COLO668 (cell line): ENCODE measurements around the gene IL1RAPL2.
"Not testable (repeated sequence)": the region's sequence is repeated elsewhere in the genome, so short reads cannot be mapped to it uniquely, and the experiment has no call there.

Source experiments
- DNase-seq: peaks from one replicate; lab custom pipeline; 2025; ENCODE audit not compliant: unreplicated experiment; lab: John Stamatoyannopoulos, UW

The IL1RAPL2 gene

GRCh38 chrX:104669063-104669462 is 103.1 kb downstream of the IL1RAPL2 start:
- DNase-seq: no peak

DNA sequence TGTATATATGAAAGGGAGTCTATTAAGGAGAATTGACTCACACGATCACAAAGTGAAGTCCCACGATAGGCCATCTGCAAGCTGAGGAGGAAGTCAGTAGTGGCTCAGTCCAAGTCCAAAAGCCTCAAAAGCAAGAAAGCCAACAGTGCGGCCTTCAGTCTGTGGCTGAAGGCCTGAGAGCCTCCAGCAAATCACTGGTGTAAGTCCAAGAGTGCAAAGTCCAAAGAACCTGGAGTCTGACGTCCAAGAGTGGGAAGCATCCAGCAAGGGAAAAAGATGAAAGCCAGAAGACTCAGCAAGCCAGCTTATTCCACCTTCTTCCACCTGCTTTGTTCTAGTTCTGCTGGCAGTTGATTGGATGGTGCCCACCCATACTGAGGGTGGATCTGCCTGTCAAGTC is 104.1 kb downstream of the IL1RAPL2 start:
- DNase-seq: no peak

- DNase-seq: not testable (repeated sequence)
These were observed 111.5 kb downstream of the IL1RAPL2 start for GRCh38 chrX:104677517-104677916.

- no peak for DNase-seq
These were observed 113.2 kb downstream of the IL1RAPL2 start for GRCh38 chrX:104679175-104679574.

DNA sequence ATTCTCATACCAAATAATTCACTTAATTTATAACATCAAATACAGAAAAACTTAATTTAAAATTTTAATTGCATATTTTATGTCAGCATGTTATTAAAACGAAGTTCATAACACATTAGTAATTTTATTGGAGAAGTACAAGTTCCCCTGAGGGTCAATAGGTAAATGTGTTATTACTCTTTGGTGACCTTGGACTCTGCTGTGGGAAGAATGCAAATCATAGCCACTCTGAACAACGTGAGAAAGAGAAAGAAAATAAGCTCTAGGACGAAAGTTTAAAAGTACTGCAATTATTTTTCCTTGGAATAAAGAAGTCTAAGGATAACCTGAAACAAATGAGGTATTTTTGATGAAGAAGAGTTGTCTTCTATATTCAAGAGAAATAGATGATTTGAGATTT is 115.2 kb downstream of the IL1RAPL2 start:
- DNase-seq: no peak

GRCh38 chrX:104684077-104684476 is 118.1 kb downstream of the IL1RAPL2 start:
- no peak for DNase-seq

DNA sequence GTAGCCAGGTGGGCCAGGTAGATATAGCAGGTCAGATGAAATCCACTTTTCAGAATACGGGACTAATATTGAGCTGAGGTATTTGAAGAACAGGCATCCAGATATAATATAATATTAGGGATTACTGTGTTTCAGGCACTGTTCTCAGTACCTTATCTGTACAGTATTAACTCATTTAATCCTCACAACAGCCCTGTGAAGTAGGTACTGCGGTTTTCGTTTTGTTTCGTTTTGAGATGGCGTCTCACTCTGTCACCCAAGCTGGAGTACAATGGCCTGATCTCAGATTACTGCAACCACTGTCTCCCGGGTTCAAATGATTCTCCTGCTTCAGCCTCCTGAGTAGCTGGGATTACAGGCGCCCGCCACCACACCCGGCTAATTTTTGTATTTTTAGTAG is 129.6 kb downstream of the IL1RAPL2 start:
- no peak for DNase-seq

DNA sequence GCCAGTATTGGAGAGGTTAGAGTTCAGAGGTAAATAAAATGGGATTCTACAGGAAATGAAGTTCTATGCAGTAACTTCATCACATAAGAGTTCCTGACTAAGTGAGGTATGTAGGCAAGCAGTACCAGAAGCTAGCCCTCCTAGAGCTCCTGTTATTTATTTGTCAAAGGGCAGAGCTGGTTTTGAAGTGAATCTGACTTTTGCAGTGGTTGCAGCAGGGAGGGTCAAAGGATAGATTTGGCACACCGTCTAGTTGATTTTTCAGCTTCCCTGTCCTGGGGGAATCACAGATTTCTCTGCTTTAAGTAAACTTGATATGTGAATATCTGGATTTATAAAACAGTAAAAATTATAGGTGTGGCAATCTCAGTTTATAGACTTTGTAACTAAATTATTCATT is 130.7 kb downstream of the IL1RAPL2 start:
- DNase-seq: no peak

GRCh38 chrX:104697294-104697693 is 131.3 kb downstream of the IL1RAPL2 start:
- DNase-seq: no peak

DNA sequence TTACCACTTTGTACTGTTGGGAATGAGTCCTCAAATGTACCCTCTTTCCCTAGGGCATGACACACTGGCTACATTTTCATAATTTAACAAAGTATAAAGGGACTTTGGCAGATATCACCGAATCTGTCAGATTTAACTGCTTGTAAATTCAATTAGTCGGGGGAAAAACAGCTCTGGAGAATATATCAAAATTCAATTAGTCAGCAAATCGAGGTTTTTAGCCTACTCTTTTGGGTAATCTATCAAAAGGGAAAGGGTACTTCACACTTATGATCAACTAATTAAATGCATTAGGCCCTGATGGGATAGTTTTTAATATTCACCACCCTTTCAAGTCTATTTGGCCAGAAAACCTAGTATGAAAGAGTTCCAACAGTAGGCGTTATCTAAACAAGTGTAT is 141.0 kb downstream of the IL1RAPL2 start:
- DNase-seq: no peak

DNA sequence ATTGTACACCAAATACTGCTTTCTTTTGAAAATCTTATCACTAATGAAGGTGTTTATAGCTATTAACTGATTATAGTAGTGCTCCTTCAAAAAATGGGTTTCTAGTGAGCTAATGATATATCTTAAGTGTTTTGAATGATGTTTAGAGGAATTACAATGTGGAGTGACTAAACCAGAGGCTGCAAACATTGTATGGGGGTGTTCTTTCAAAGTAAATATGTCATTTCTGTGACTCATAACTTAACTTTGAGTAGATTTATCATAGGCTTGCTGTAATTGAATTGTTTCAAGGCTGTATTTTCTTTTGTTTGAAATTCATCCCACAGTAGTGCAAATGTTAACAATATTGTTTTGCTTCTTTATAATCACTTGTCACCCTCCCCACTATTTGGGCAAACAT is 141.6 kb downstream of the IL1RAPL2 start:
- no peak for DNase-seq

DNA sequence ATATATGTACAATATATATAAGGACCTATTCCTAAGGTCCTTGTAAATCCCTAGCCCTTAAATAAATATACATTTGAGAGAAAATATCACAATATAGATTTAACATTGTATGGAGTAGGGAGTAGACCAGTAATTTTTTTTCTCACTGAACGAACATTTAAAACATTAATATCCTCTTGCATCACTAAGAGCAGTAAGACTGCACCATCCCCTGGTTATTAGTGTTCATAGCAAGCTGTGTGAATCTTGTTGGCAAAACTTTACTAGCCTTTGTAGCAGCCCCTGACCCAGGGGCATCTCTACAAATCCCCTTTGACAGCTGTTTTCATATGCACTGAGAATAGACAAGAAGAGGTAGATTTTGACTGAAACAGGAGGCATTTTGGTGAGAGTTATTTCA is 146.5 kb downstream of the IL1RAPL2 start:
- no peak for DNase-seq

DNA sequence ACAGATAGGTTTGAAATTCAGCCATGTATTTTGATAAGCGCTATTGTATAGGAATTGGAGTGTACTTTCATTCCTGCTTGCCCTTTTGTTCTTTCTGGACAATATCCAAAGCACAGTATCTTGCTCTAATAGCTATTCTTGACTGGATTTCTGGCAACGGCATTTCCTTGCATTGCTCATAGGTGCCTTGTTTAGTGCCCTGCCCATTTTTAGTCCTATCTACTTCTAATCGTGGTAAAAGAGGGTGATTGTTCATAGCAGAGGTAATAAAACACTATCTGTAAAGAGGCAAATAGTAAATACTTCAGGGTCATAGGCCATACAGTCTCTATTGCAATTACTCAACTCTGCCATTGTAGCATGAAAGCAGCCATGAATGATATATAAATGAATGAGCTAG is 155.9 kb downstream of the IL1RAPL2 start:
- DNase-seq: no peak

DNA sequence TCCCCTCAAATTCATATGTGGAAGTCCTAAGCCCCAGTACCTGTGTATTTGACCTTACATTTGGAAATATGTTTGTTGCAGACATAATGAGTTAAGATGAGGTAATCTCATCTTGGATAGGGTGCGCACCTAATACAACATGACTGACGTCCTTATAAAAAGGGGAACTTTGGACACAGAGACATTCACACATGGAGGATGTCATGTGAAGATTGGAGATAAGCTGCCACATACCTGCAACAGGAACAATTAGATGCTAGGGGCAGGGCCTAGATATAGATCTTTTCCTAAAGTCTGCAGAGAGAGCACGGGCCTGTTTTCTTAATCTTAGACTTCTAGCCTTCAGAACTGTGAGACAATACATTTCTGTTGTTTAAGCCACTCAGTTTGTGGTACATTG is 162.5 kb downstream of the IL1RAPL2 start:
- no peak for DNase-seq

- DNase-seq: no peak
These were observed 176.4 kb downstream of the IL1RAPL2 start for GRCh38 chrX:104742355-104742754.

GRCh38 chrX:104745152-104745551 is 179.2 kb downstream of the IL1RAPL2 start:
- no peak for DNase-seq

DNA sequence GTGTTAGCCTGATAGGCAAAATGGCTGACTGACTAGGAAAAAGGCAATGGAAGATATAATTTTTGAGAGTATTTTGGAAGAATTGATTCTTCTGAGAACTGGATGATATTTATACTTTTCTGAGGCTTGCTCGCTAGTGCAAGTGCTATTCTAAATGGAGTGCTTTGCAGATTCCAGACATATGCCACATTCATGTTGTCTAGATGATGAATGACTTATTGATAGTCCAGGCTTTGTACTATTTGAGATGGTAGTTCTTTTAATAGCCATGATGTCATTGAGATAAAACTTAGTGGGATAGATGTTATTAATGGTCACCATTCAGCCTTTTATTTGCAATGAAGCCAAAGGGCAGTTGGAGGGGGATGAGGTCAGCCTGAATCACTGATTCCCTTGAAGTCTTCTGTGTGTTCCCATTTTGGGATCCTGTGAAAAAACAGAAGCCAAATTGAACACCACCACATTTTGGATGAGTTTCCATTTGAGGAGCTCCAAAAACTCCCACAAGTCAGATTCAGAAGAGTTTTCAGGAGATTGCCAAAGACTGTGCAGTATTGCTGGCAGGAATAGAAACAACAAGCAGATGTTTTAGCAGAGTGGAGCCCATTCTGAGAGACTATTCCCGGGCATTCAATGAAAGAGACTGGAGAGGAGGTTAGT is 184.1 kb downstream of the IL1RAPL2 start:
- DNase-seq: no peak

DNA sequence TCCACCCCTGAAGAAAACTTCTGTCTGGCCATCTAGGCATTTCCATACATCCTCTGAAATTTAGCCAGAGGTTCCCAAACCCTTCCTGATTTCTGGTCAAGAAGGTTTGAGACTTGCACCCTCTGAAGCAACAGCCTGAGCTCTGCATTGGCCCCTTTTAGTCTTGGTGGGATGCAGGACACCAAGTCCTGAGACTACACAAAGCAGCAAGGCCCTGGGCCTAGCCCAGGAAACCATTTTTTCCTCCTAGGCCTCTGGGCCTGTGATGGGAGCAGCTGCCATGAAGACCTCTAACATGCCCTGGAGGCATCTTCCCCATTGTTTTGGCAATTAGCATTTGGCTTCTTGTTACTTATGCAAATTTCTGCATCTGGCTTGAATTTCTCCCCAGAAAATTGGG is 196.6 kb downstream of the IL1RAPL2 start:
- DNase-seq: no peak

GRCh38 chrX:104789784-104790183 is 223.8 kb downstream of the IL1RAPL2 start:
- DNase-seq: no peak

- DNase-seq: no peak
These were observed 229.8 kb downstream of the IL1RAPL2 start for GRCh38 chrX:104795804-104796203.

DNA sequence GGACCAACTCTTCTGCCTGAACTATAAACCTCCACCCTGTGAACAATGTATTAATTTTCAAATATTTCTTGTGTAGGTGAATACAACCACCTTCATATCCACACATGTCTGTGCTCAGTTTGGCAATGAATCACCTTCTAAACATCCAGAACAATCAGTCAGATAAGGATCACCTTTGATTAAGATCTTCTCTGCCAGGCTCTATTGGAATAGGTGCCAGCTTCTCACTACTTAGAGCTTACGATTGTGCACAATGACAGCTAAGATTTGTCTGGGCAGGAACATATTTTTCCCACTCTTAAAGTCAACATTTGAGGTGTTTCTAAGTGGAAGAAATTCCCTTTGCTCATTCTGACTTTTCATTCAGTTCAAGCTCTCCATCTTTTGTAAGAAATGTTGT is 237.2 kb downstream of the IL1RAPL2 start:
- no peak for DNase-seq

DNA sequence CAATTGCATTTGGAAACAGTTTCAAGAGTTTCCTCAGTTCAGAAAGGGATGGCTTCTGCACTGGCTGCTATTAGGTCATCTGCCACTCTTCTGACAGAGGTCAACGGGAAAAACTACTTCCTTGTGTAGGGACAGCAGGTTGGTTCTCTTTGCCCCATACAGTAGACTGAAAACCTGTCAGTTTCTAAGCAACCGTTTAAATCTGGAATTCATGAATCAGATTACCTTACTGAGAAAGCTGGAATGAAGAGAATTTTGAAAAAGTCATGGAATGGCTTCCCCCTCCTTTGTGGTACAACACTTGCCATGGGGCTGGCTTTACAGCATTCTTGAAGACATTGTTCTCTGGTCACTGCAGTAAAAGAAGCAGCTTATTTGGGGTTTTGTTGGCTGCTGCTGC is 240.3 kb downstream of the IL1RAPL2 start:
- DNase-seq: no peak

GRCh38 chrX:104833401-104833800 is 267.4 kb downstream of the IL1RAPL2 start:
- no peak for DNase-seq

- no peak for DNase-seq
These were observed 276.6 kb downstream of the IL1RAPL2 start for GRCh38 chrX:104842646-104843045.
